CD4-positive, alpha-beta T cell treated with Interleukin-6 for 4 hours (primary cell): ENCODE results near the gene GNGT2.

Experiments used
- DNase-seq: peaks from one replicate; pipeline ENCODE4 v3.0.0-alpha.2; 2020; ENCODE audit warnings: mixed read lengths

The GNGT2 gene

GRCh38 chr17:49229076-49229804 lies 18.9 kb upstream of the GNGT2 start:
- DNase-seq = no peak

GRCh38 chr17:49227436-49228261 lies 17.3 kb upstream of the GNGT2 start:
- DNase-seq = peak; percentile 89

- no peak for DNase-seq
Measured at GRCh38 chr17:49226771-49227435, 16.5 kb upstream of the GNGT2 start.

- DNase-seq = no peak
Measured at GRCh38 chr17:49225554-49226236, 15.3 kb upstream of the GNGT2 start.

DNA sequence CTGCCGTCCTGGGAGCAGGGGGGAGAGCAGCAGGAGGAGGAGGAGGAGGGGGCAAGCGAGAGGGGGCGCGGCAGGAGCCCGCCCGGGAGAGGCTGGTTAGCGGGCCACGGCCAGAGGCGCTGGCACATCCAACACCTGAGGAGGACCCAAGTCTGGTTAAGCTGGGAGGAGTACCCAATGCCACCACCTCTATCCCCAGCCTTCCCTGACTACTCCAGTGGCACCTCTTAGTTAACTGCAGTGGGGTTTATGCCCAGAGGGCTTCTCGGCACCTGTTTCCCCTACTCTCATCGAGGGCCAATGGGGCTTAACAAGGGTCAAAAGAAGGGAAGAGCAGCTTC lies 14.6 kb upstream of the GNGT2 start:
- no peak for DNase-seq

DNA sequence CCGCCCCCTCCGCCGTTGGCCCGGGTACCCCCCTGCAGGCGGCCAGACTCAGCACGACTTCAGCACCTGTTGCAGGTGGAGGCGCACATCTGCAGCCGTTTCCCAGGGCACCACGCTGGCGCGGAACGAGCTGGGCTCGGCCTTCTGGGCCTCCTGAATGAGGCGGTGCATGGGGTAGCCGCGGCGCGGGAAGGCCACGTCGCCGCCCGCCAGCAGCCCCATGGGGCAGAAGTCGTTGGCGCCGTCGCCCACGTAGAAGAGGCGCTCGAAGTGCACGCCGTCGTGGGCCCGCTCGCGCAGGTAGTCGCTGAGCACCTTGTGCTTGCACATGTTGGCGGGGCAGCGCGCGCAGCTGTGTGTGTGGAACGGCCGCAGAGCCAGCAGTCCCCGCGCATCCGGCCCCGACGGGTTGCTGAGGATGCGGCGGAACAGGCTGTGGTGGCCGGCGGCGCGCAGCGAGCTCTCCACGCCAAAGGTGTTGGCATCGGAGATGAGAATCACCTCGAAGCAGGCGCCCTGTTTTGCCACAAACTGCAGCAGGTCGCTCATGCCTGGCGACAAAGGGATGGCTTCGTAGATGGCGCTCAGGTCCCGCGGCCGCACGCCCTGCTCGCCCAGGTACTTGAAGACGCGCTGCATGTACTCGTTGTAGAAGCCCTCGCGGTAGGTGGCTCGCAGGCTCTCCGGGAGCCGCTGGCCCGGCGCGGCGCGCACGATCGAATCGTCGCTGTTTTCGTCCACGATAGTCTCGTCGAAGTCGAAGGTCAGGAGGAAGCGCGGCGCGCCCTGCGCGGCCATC lies 14.0 kb upstream of the GNGT2 start:
- DNase-seq = peak; percentile 70

DNA sequence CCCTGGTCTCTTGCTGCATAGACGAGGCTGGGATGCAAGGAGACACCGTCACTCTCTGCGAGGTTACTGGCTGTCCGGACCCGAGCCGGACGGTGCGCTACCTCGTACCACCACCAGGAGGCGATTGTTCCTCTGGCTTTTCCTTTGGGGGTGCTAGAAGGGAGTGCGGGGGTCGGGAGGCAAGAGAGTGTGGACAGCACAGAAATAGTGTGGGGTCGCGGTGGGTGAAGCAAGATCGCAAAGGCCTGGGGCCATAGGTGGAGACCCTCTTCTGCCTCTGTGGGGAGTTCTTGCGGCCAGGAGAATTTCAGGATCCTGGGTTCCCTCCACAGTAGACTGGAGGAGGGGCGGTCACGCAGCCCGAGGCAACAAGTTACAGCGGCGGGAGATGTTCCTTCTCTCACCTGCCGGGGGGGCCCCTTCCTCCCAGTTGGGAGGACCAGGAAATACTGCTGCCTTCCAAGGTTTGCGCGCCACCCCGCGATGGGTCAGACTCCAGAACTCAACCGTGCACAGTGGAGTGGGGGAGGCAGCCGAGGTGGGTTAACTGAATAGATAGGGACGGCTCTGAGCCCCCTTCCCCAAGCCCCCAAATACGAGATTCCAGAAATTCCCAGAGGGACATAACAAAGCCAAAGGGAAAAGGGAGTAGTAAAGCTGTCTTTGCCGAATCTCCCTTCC lies 13.3 kb upstream of the GNGT2 start:
- DNase-seq = peak; percentile 75

- no peak for DNase-seq
Measured at GRCh38 chr17:49223168-49223516, 12.8 kb upstream of the GNGT2 start.

DNA sequence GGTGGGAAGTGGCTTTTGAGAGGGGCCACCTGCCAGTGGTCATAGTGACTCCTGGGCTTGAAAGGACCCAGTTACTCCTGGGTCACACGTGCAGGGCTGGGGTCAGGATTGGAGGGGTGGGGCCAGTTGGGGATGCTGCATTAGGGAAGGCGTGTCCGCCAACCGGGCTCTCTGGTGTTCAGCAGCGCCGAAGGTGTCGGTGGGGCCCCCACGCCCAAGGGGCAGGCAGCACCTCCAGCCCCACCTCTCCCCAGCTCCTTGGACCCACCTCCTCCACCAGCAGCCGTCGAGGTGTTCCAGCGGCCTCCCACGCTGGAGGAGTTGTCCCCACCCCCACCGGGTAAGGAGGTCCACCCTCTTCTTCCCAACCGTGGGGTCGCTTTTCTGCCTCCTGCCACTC lies 9.6 kb upstream of the GNGT2 start:
- no peak for DNase-seq

DNA sequence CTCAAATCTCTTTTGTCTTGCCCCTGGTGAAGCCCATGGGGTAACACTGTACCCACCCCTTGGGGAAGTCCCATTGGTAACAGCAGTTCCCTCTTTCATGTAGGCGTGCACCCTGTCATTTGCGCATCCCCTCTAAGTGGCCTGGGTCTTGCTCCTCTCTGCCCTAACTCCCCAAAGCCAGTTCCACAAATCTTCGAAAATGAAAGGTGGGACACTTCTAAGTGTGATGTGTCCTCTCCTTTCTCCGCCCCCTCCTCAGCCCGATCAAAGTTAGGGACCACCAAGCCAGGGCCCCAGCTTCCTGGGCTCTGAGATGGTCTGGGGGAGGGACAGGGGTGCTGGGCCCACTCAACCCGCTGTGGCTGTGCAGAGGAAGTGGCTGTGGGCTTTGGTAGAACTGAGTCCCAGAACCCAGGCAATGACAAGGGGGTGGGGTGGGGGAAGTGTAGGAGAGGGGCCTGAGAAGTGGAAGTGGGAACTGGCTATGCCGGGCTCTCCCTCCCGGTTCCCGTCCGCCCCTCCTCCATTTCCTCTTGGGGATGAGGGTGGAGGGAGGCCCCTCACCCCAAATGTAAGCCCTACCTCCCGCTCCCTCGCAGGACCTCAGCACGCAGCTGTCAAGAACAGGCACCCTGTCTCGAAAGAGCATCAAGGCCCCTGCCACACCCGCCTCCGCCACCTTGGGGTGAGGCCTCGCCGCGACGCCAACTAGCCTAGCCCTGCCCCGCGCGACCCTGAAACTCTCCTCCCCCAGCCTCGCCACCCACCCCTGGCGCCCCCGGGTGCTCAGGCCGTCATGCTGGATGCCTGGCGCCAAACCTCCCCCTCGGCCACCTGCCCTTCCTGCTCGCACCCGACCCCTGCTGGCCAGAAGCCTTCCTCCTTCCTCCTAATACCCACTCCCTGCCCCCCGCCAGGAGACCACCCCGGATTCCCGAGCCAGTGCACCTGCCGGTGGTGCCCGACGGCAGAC lies 8.9 kb upstream of the GNGT2 start:
- peak; percentile 54 for DNase-seq

DNA sequence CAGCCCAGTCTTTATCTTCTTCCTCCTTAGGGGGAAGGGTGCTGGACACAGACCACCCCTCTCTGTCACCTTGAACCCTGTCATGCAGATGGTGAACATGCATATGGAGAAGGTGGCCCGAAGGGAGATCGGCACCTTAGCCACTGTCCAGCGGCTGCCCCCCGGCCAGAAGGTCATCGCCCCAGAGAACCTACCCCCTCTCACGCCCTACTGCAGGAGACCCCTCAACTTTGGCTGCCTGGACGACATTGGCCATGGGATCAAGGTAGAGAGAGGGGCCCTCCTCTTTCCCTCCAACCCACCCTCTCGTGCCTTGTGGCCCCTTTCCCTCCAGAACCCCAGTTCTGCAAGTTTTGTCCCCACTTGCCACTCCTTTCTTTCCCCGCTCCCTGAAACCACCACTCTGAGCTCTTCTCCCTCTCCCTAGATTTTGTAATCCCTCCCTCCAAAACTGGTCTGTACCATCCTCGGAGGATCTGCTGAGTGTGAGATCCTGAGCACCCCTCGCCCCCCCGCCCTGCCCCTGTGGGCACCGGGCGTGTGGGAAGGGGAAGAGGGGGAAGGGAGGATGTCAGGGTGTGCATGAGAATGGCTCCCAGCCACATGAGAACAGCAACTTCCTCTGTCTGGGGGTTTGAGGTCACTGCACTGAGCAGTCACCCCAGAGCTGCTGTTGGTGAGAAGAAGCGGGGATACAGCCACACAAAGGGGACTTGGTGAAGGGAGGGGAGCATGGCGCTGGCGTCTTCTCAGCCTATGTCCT lies 7.5 kb upstream of the GNGT2 start:
- DNase-seq = peak; percentile 83

- no peak for DNase-seq
Measured at GRCh38 chr17:49216953-49217650, 6.7 kb upstream of the GNGT2 start.

GRCh38 chr17:49216482-49216881 lies 6.1 kb upstream of the GNGT2 start:
- DNase-seq = no peak

DNA sequence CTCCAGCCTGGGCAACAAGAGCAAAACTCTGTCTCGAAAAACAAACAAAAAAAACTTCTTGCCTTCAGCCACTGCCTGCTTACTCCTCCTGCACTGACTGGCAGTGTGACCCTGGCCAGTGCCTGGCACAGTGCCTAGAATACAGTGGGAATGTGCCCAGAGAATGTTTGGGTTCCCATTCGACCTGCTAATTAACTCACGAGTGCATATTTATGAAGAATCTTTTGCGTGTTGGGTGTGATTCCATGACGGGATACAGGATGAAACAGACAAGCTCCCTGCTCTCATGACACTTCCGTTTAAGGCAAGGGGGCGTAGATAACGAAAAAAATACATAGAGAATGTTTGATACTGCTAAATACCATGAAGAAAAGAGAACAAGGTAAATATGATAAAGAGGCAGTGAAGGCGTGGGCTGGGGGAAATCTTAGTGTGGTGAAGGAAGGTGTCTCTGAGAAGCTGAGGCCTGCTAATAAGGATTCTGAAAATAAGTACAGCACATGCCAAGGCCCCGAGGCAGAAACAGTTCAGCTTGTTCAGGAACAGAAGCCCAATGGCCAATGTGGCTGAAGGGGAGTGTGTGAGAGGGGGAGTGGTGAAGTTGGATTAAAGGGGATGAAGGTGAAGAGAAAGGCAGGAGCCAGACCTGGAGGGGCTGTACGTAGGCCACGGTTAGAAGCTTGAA lies 4.4 kb upstream of the GNGT2 start:
- DNase-seq = no peak

- no peak for DNase-seq
Measured at GRCh38 chr17:49213847-49214246, 3.5 kb upstream of the GNGT2 start.

- no peak for DNase-seq
Measured at GRCh38 chr17:49213399-49213798, 3.0 kb upstream of the GNGT2 start.

- DNase-seq = peak; percentile 49
Measured at GRCh38 chr17:49209061-49209571, 1.3 kb downstream of the GNGT2 start.

DNA sequence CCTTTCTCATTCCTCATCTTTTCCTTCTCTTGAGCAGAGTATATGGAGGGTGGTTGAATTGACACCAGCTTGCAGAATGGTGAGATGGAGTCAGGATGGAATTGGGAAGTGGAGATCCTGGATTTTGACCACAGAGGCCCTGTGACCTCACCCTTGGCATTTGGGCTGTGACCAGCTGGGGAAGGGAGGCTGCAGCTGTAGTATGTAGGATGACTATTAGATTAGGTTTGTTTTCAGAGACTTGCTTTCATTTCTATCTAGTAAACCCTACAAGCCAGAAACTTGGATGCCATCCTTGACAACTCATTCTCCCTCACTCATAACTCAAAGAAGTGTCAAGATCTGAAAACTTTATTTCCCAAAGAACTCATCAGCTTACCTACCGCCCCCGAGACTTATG lies 5.9 kb downstream of the GNGT2 start:
- DNase-seq = no peak
